HepG2 (cell line): ENCODE measurements around the gene USP1. TPM values are rescaled to one million over a fixed set of nuclear protein-coding genes. Genes with fewer than 3 reads are reported as not detected.

ENCODE experiments used
- GTF2F1 ChIP-seq: fragments of 150-350 bp; IDR thresholded peaks from 2 replicates; pipeline ENCODE4 v1.6.1; 2014; ENCODE audit warnings: low read length
- HOXA9 ChIP-seq: sonication (generic); formaldehyde crosslinking; IDR thresholded peaks from 2 replicates; pipeline ENCODE4 v1.8.1; 2022; ENCODE audit warnings: missing genetic modification reagents, mild to moderate bottlenecking, moderate library complexity, borderline replicate concordance
- JDP2 ChIP-seq: sonication (generic); formaldehyde crosslinking; IDR thresholded peaks from 2 replicates; pipeline ENCODE4 v1.8.1; 2022; ENCODE audit warnings: missing genetic modification reagents, borderline replicate concordance
- NFKBIZ ChIP-seq: IDR thresholded peaks from 2 replicates; pipeline ENCODE4 v1.6.1; 2018; ENCODE audit warnings: missing genetic modification reagents, missing compliant biosample characterization
- PPARG ChIP-seq: conservative IDR thresholded peaks from 2 replicates; pipeline ENCODE4 v1.6.1; 2016; ENCODE audit warnings: missing biosample characterization, missing genetic modification reagents
- PTBP1 ChIP-seq: fragments of 200-400 bp; formaldehyde crosslinking; IDR thresholded peaks from 2 replicates; pipeline ENCODE4 v1.6.1; 2018; ENCODE audit warnings: low read length, low read depth; ENCODE audit not compliant: poor library complexity, severe bottlenecking
- SRSF1 ChIP-seq: fragments of 200-400 bp; formaldehyde crosslinking; optimal IDR thresholded peaks from 2 replicates; pipeline ENCODE3; 2017; ENCODE audit warnings: mild to moderate bottlenecking, low read depth, low read length, moderate library complexity
- STAT5B ChIP-seq: sonication (generic); formaldehyde crosslinking; IDR thresholded peaks from 2 replicates; pipeline ENCODE4 v1.4.0; 2020; ENCODE audit warnings: missing genetic modification reagents
- TBL1XR1 ChIP-seq: fragments of 150-350 bp; IDR thresholded peaks from 2 replicates; pipeline ENCODE4 v1.6.1; 2014; ENCODE audit warnings: borderline replicate concordance, low read length; ENCODE audit not compliant: partially characterized antibody
- TSC22D2 ChIP-seq: sonication (generic); formaldehyde crosslinking; IDR thresholded peaks from 2 replicates; pipeline ENCODE4 v1.5.1; 2020; ENCODE audit warnings: missing genetic modification reagents, mild to moderate bottlenecking, borderline replicate concordance
- ZIK1 ChIP-seq: sonication (generic); formaldehyde crosslinking; IDR thresholded peaks from 2 replicates; pipeline ENCODE4 v1.5.0; 2020; ENCODE audit warnings: mild to moderate bottlenecking, low read depth, missing genetic modification reagents, borderline replicate concordance
- ZNF501 ChIP-seq: sonication (generic); formaldehyde crosslinking; IDR thresholded peaks from 2 replicates; pipeline ENCODE4 v1.5.1; 2020; ENCODE audit warnings: mild to moderate bottlenecking, moderate library complexity, missing genetic modification reagents
- ZNF816 ChIP-seq: sonication (generic); formaldehyde crosslinking; IDR thresholded peaks from 2 replicates; pipeline ENCODE4 v1.8.0; 2022; ENCODE audit warnings: missing genetic modification reagents, mild to moderate bottlenecking, borderline replicate concordance
- ZSCAN9 ChIP-seq: IDR thresholded peaks from 2 replicates; pipeline ENCODE4 v1.6.1; 2016; ENCODE audit warnings: borderline replicate concordance
- polyA plus RNA-seq, 8 experiments: library from polyadenylated mRNA; depleted of rRNA in 3 of 8; stranded (reverse) in 7 of 8; unstranded in 1 of 8; fragments of >200 nt; fragmentation: Illumina TruSeq in 4 of 8; extraction: Trizol in 4 of 8; gene quantifications; 2 replicates each; pipeline versions ENCODE4 v1.2.1 to v1.2.3, GENCODE V29; 2011 to 2016; ENCODE audit warnings: low read depth in 4 of 8, missing spikeins in 1 of 8, mixed read lengths in 1 of 8; ENCODE audit not compliant: insufficient read depth in 1 of 8
- total RNA-seq, 5 experiments: library from RNA; depleted of rRNA; stranded (reverse); fragments of >200 nt; fragmentation: Illumina TruSeq; extraction: Trizol; gene quantifications; 2 replicates each; pipeline ENCODE4 v1.2.3, GENCODE V29; 2016; ENCODE audit warnings: low read depth in 1 of 5
- TF ChIP-seq, protein P1 (sequence below): sonication (generic); formaldehyde crosslinking; IDR thresholded peaks from 2 replicates; pipeline ENCODE4 v1.4.0; 2020; ENCODE audit warnings: missing genetic modification reagents, borderline replicate concordance
- TF ChIP-seq, protein P2 (sequence below): sonication (generic); formaldehyde crosslinking; IDR thresholded peaks from 2 replicates; pipeline ENCODE4 v1.5.0; 2020; ENCODE audit warnings: mild to moderate bottlenecking, missing genetic modification reagents, borderline replicate concordance
- TF ChIP-seq, protein P3 (sequence below): sonication (generic); formaldehyde crosslinking; IDR thresholded peaks from 2 replicates; pipeline ENCODE4 v1.8.1; 2023; ENCODE audit warnings: mild to moderate bottlenecking, inconsistent platforms, moderate library complexity, missing genetic modification reagents, borderline replicate concordance

Gene USP1
- total and polyA plus RNA-seq, 2 of the 13 experiments (the other 11 are each of a cell fraction or from before 2014, with no cell fraction given) = 9.0 to 64.6 TPM

DNA sequence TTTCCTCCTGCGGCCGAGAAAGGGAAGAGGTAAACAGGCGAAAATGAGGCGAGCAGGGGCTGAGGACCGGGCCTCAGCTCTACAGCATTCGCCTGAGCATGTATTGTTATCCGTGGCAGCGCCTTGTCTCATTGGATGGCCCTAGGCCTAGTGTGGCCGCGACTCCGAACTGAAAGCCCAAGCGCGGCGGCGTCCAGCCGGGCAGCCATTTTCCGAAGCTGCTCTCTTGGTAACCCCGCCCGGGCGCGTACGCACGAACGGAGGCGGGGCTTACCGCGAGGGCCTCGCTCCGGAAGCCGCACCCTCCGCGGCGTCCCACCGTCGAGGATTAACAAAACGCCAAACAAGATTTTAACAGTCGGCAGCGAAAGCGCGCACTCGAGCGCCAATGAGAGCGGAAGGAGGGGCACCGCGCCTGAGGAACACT lies 797 bp upstream of the USP1 start (continued):
- TF ChIP-seq ZNF501 (peak; percentile 45; the same call in 1 of the 2 replicates), STAT5B (CRISPR knock-in tag) (0 out of 2 replicates have a peak, but pooled peaks have one; percentile 13), HOXA9 (CRISPR knock-in tag) (no peak), TBL1XR1 (no peak), PTBP1 (no peak), SRSF1 (peak; percentile 87), PPARG (CRISPR knock-in tag) (peak; percentile 39; the same call in 1 of the 2 replicates), ZIK1 (CRISPR knock-in tag) (no peak), ZSCAN9 (no peak), TSC22D2 (no peak), JDP2 (no peak), GTF2F1 (no peak), ZNF816 (CRISPR knock-in tag) (0 out of 2 replicates have a peak, but pooled peaks have one; percentile 22), NFKBIZ (CRISPR knock-in tag) (0 out of 2 replicates have a peak, but pooled peaks have one; percentile 22)
- TF ChIP-seq, protein P1, sequence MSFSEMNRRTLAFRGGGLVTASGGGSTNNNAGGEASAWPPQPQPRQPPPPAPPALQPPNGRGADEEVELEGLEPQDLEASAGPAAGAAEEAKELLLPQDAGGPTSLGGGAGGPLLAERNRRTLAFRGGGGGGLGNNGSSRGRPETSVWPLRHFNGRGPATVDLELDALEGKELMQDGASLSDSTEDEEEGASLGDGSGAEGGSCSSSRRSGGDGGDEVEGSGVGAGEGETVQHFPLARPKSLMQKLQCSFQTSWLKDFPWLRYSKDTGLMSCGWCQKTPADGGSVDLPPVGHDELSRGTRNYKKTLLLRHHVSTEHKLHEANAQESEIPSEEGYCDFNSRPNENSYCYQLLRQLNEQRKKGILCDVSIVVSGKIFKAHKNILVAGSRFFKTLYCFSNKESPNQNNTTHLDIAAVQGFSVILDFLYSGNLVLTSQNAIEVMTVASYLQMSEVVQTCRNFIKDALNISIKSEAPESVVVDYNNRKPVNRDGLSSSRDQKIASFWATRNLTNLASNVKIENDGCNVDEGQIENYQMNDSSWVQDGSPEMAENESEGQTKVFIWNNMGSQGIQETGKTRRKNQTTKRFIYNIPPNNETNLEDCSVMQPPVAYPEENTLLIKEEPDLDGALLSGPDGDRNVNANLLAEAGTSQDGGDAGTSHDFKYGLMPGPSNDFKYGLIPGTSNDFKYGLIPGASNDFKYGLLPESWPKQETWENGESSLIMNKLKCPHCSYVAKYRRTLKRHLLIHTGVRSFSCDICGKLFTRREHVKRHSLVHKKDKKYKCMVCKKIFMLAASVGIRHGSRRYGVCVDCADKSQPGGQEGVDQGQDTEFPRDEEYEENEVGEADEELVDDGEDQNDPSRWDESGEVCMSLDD = peak; percentile 79
- TF ChIP-seq, protein P2, sequence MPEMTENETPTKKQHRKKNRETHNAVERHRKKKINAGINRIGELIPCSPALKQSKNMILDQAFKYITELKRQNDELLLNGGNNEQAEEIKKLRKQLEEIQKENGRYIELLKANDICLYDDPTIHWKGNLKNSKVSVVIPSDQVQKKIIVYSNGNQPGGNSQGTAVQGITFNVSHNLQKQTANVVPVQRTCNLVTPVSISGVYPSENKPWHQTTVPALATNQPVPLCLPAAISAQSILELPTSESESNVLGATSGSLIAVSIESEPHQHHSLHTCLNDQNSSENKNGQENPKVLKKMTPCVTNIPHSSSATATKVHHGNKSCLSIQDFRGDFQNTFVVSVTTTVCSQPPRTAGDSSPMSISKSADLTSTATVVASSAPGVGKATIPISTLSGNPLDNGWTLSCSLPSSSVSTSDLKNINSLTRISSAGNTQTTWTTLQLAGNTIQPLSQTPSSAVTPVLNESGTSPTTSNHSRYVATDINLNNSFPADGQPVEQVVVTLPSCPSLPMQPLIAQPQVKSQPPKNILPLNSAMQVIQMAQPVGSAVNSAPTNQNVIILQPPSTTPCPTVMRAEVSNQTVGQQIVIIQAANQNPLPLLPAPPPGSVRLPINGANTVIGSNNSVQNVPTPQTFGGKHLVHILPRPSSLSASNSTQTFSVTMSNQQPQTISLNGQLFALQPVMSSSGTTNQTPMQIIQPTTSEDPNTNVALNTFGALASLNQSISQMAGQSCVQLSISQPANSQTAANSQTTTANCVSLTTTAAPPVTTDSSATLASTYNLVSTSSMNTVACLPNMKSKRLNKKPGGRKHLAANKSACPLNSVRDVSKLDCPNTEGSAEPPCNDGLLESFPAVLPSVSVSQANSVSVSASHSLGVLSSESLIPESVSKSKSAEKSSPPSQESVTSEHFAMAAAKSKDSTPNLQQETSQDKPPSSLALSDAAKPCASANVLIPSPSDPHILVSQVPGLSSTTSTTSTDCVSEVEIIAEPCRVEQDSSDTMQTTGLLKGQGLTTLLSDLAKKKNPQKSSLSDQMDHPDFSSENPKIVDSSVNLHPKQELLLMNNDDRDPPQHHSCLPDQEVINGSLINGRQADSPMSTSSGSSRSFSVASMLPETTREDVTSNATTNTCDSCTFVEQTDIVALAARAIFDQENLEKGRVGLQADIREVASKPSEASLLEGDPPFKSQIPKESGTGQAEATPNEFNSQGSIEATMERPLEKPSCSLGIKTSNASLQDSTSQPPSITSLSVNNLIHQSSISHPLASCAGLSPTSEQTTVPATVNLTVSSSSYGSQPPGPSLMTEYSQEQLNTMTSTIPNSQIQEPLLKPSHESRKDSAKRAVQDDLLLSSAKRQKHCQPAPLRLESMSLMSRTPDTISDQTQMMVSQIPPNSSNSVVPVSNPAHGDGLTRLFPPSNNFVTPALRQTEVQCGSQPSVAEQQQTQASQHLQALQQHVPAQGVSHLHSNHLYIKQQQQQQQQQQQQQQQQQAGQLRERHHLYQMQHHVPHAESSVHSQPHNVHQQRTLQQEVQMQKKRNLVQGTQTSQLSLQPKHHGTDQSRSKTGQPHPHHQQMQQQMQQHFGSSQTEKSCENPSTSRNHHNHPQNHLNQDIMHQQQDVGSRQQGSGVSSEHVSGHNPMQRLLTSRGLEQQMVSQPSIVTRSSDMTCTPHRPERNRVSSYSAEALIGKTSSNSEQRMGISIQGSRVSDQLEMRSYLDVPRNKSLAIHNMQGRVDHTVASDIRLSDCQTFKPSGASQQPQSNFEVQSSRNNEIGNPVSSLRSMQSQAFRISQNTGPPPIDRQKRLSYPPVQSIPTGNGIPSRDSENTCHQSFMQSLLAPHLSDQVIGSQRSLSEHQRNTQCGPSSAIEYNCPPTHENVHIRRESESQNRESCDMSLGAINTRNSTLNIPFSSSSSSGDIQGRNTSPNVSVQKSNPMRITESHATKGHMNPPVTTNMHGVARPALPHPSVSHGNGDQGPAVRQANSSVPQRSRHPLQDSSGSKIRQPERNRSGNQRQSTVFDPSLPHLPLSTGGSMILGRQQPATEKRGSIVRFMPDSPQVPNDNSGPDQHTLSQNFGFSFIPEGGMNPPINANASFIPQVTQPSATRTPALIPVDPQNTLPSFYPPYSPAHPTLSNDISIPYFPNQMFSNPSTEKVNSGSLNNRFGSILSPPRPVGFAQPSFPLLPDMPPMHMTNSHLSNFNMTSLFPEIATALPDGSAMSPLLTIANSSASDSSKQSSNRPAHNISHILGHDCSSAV (CRISPR knock-in tag) = 0 out of 2 replicates have a peak, but pooled peaks have one; percentile 64
- TF ChIP-seq, protein P3, sequence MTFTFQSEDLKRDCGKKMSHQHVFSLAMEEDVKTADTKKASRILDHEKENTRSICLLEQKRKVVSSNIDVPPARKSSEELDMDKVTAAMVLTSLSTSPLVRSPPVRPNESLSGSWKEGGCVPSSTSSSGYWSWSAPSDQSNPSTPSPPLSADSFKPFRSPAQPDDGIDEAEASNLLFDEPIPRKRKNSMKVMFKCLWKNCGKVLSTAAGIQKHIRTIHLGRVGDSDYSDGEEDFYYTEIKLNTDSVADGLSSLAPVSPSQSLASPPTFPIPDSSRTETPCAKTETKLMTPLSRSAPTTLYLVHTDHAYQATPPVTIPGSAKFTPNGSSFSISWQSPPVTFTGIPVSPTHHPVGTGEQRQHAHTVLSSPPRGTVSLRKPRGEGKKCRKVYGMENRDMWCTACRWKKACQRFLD = peak; percentile 10; the same call in 1 of the 2 replicates
